ENCODE data around the gene GRPR.

DNA sequence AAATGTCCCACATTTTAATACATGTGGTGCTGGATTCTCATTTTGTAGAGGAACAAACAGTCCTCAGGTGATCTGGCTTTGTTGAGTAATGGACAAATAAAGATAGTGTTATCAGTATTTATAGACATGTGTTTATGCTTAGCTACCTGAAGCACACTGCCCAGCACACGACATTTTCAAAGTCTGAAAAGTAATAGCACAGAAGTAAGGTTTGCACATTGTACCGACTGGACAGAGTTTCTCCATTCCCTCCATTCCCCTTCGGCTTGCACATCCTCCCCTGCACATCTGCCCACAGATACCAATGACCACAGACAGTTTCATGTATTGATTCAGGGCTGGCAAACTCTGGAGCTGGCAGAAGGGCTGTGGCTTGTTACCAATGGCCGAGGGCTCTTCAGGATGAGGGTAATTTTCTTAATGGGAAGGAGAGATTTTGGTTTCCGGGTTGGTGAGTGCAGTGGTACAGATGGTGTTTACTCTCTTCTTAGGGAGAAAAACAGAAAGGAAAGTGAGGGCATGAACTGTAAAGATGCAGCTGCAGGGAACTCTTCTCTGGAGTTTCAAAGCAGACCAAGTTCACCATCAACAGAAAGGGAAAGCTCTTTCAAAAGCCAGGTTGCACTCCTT is 2.3 kb downstream of the GRPR start:
- TF ChIP-seq, protein P1, sequence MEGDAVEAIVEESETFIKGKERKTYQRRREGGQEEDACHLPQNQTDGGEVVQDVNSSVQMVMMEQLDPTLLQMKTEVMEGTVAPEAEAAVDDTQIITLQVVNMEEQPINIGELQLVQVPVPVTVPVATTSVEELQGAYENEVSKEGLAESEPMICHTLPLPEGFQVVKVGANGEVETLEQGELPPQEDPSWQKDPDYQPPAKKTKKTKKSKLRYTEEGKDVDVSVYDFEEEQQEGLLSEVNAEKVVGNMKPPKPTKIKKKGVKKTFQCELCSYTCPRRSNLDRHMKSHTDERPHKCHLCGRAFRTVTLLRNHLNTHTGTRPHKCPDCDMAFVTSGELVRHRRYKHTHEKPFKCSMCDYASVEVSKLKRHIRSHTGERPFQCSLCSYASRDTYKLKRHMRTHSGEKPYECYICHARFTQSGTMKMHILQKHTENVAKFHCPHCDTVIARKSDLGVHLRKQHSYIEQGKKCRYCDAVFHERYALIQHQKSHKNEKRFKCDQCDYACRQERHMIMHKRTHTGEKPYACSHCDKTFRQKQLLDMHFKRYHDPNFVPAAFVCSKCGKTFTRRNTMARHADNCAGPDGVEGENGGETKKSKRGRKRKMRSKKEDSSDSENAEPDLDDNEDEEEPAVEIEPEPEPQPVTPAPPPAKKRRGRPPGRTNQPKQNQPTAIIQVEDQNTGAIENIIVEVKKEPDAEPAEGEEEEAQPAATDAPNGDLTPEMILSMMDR (IDR thresholded peaks at IDR 0.05), result no peak
- peak; percentile 35 to 85 (median 78) for TF ChIP-seq POLR2A (IDR thresholded peaks at IDR 0.05)
